GM12878 (cell line): ENCODE results near the gene SLC25A30. TPM values are rescaled to one million over a fixed set of nuclear protein-coding genes. Genes with fewer than 3 reads are reported as not detected.

ENCODE experiments used
- BRCA1 ChIP-seq: IDR thresholded peaks from 2 replicates; pipeline ENCODE4 v1.6.1; 2011; ENCODE audit warnings: low read depth, low read length, improper control_type of control experiment
- CBX5 ChIP-seq: sonication (generic); IDR thresholded peaks from 2 replicates; pipeline ENCODE4 v1.6.1; 2016; ENCODE audit warnings: low read depth, moderate library complexity, mild to moderate bottlenecking, inconsistent platforms
- DPF2 ChIP-seq: fragments of 450-650 bp; IDR thresholded peaks from 2 replicates; pipeline ENCODE4 v1.6.1; 2017; ENCODE audit warnings: mild to moderate bottlenecking
- SREBF1 ChIP-seq: IDR thresholded peaks from 2 replicates; pipeline ENCODE4 v1.6.1; 2012; ENCODE audit warnings: mild to moderate bottlenecking, low read length
- ZZZ3 ChIP-seq: IDR thresholded peaks from 2 replicates; pipeline ENCODE4 v1.6.1; 2011; ENCODE audit warnings: low read depth; ENCODE audit not compliant: control insufficient read depth, insufficient read length
- polyA plus RNA-seq, 11 experiments: library from polyadenylated mRNA; depleted of rRNA in 4 of 11; unstranded in 6 of 11; stranded (reverse) in 5 of 11; fragments of >200 nt; fragmentation: Nextera tagmentation in 4 of 11; fragmentation: Illumina TruSeq in 1 of 11; extraction: Ambion mirVana in 4 of 11; extraction: Trizol in 1 of 11; gene quantifications; 1 replicate in 1 of 11; 2 replicates in 10 of 11; pipeline versions ENCODE4 v1.2.1 to v1.2.3, GENCODE V29; 2011 to 2016; ENCODE audit warnings: inconsistent platforms in 2 of 11, missing spikeins in 2 of 11, low read depth in 1 of 11
- total RNA-seq, 4 experiments: library from RNA; depleted of rRNA in 3 of 4; stranded (reverse); fragments of >200 nt in 3 of 4; fragmentation: Illumina TruSeq in 1 of 4; extraction: Trizol in 1 of 4; gene quantifications; 2 replicates each; pipeline versions ENCODE4 v1.2.1 to v1.2.3, GENCODE V29; 2013 to 2021
- TF ChIP-seq, protein P1 (sequence below): fragments of 450-650 bp; IDR thresholded peaks from 2 replicates; pipeline ENCODE4 v1.6.1; 2017; ENCODE audit warnings: mild to moderate bottlenecking, moderate library complexity
- TF ChIP-seq, protein P2 (sequence below): IDR thresholded peaks from 2 replicates; pipeline ENCODE4 v1.6.1; 2011; ENCODE audit warnings: borderline replicate concordance, low read depth, mild to moderate bottlenecking, moderate library complexity, mixed read lengths, low read length; ENCODE audit not compliant: insufficient read depth; ENCODE audit errors: extremely low read length
- TF ChIP-seq, protein P3 (sequence below): IDR thresholded peaks from 2 replicates; pipeline ENCODE4 v1.6.1; 2011; ENCODE audit warnings: low read depth, low read length, improper control_type of control experiment, borderline replicate concordance

The SLC25A30 gene
- total and polyA plus RNA-seq, 10 of the 15 experiments (the other 5 are each of a cell fraction or from before 2014, with no cell fraction given): 2.4 to 18.0 (median 8.9) TPM

DNA sequence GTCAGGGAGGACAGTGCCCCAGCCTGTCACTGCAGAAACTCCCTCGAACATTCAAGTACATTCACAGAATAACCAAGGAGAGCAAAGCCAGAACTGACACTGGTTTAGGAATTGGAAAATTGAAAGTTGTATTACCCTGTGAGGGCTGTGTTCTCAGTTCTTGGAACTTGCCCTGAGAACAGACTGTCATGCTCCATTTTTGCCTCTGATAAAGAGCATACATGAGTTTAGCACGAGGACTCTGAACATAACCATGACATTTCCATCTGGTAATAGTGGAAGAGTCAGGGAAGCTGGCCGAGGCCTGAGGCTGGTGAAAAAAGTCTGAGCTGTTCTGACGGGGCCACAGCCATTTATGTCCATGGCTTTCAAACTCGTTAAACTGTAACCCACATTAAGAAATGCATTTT, 15.2 kb upstream of the SLC25A30 start (continued):
- TF ChIP-seq, protein P1, sequence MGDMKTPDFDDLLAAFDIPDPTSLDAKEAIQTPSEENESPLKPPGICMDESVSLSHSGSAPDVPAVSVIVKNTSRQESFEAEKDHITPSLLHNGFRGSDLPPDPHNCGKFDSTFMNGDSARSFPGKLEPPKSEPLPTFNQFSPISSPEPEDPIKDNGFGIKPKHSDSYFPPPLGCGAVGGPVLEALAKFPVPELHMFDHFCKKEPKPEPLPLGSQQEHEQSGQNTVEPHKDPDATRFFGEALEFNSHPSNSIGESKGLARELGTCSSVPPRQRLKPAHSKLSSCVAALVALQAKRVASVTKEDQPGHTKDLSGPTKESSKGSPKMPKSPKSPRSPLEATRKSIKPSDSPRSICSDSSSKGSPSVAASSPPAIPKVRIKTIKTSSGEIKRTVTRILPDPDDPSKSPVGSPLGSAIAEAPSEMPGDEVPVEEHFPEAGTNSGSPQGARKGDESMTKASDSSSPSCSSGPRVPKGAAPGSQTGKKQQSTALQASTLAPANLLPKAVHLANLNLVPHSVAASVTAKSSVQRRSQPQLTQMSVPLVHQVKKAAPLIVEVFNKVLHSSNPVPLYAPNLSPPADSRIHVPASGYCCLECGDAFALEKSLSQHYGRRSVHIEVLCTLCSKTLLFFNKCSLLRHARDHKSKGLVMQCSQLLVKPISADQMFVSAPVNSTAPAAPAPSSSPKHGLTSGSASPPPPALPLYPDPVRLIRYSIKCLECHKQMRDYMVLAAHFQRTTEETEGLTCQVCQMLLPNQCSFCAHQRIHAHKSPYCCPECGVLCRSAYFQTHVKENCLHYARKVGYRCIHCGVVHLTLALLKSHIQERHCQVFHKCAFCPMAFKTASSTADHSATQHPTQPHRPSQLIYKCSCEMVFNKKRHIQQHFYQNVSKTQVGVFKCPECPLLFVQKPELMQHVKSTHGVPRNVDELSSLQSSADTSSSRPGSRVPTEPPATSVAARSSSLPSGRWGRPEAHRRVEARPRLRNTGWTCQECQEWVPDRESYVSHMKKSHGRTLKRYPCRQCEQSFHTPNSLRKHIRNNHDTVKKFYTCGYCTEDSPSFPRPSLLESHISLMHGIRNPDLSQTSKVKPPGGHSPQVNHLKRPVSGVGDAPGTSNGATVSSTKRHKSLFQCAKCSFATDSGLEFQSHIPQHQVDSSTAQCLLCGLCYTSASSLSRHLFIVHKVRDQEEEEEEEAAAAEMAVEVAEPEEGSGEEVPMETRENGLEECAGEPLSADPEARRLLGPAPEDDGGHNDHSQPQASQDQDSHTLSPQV: no peak
- TF ChIP-seq CBX5: no peak
- TF ChIP-seq, protein P2, sequence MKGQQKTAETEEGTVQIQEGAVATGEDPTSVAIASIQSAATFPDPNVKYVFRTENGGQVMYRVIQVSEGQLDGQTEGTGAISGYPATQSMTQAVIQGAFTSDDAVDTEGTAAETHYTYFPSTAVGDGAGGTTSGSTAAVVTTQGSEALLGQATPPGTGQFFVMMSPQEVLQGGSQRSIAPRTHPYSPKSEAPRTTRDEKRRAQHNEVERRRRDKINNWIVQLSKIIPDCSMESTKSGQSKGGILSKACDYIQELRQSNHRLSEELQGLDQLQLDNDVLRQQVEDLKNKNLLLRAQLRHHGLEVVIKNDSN: no peak
- no peak for TF ChIP-seq ZZZ3
- TF ChIP-seq, protein P3, sequence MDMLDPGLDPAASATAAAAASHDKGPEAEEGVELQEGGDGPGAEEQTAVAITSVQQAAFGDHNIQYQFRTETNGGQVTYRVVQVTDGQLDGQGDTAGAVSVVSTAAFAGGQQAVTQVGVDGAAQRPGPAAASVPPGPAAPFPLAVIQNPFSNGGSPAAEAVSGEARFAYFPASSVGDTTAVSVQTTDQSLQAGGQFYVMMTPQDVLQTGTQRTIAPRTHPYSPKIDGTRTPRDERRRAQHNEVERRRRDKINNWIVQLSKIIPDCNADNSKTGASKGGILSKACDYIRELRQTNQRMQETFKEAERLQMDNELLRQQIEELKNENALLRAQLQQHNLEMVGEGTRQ: no peak
- TF ChIP-seq BRCA1: no peak
- no peak for TF ChIP-seq SREBF1
- TF ChIP-seq DPF2: no peak
